ENCODE data around the gene CDH23. TPM values are rescaled to one million over a fixed set of nuclear protein-coding genes. Genes with fewer than 3 reads are reported as not detected.

Gene CDH23
- total RNA-seq, 1 experiment from 2014 or later = not detected

GRCh38 chr10:71657604-71658466, 261.1 kb downstream of the CDH23 start:
- TF ChIP-seq EZH2phosphoT487 (IDR thresholded peaks at IDR 0.05; ENCODE audit: borderline replicate concordance, low read length) (no peak), EZH2 (IDR thresholded peaks at IDR 0.05; ENCODE audit: low read length, unreplicated experiment) (no peak)
- TF ChIP-seq, protein P1, sequence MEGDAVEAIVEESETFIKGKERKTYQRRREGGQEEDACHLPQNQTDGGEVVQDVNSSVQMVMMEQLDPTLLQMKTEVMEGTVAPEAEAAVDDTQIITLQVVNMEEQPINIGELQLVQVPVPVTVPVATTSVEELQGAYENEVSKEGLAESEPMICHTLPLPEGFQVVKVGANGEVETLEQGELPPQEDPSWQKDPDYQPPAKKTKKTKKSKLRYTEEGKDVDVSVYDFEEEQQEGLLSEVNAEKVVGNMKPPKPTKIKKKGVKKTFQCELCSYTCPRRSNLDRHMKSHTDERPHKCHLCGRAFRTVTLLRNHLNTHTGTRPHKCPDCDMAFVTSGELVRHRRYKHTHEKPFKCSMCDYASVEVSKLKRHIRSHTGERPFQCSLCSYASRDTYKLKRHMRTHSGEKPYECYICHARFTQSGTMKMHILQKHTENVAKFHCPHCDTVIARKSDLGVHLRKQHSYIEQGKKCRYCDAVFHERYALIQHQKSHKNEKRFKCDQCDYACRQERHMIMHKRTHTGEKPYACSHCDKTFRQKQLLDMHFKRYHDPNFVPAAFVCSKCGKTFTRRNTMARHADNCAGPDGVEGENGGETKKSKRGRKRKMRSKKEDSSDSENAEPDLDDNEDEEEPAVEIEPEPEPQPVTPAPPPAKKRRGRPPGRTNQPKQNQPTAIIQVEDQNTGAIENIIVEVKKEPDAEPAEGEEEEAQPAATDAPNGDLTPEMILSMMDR (conservative IDR thresholded peaks at IDR 0.05; ENCODE audit: low read depth, low read length) = no peak
- CTCF ChIA-PET = no interaction called here
- intact Hi-C loops (cut with micrococcal nuclease) = no loop called here
- Histone ChIP-seq H3K79me2 (ENCODE audit: low read length) (no peaks in the 10 kb centered on the region), H3K36me3 (ENCODE audit: low read depth, low read length) (no peaks in the 10 kb centered on the region), H3K9ac (ENCODE audit: low read length) (no peak overlapping the region), H3K9me2 (replicated peaks; ENCODE audit: low read length) (no peaks in the 10 kb centered on the region), H3K4me2 (ENCODE audit: low read length) (no peak overlapping the region), H3K27ac (ENCODE audit: low read length) (no peak overlapping the region), H3K9me3 (ENCODE audit: low read length) (no peaks in the 10 kb centered on the region), H3K4me1 (ENCODE audit: insufficient read depth, low read length) (no peaks in the 10 kb centered on the region), H3K4me3 (ENCODE audit: low read length) (no peak overlapping the region), H2AFZ (ENCODE audit: low read length) (no peak overlapping the region), H3K27me3 (ENCODE audit: low read length) (no peaks in the 10 kb centered on the region), H4K20me1 (ENCODE audit: low read length) (no peaks in the 10 kb centered on the region), H3F3A (ENCODE audit: low read length, unreplicated experiment) (no peaks in the 10 kb centered on the region)
- no TSS peak for BruUV-seq (replicated peaks)
- ATAC-seq (no peak), DNase-seq (no peak)
- POLR2A ChIA-PET (ENCODE audit: unreplicated experiment) = no interaction called here

DNA sequence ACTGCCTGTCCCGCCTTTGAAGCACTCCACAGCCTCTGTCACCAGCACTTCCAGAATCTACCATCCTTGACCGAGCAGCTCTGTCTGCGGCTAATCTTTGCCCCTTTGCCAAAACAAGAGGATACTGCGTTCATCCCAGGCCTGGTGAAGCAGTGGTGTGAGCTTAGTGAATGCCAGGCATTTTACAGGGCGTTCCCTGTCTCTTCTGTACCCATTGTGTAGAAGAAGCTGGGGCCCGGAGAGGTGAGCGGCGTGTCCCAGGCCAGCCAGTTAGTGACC, 261.7 kb downstream of the CDH23 start:
- Histone ChIP-seq H3K9me2 (replicated peaks; ENCODE audit: low read length) (no peaks in the 10 kb centered on the region), H3K27ac (ENCODE audit: low read length) (no peak overlapping the region), H3K27me3 (ENCODE audit: low read length) (no peaks in the 10 kb centered on the region), H3K4me3 (ENCODE audit: low read length) (no peak overlapping the region), H3K4me2 (ENCODE audit: low read length) (no peak overlapping the region), H4K20me1 (ENCODE audit: low read length) (no peaks in the 10 kb centered on the region), H3K4me1 (ENCODE audit: insufficient read depth, low read length) (no peaks in the 10 kb centered on the region), H3K9ac (ENCODE audit: low read length) (no peak overlapping the region), H3F3A (ENCODE audit: low read length, unreplicated experiment) (no peaks in the 10 kb centered on the region), H3K79me2 (ENCODE audit: low read length) (no peaks in the 10 kb centered on the region), H3K36me3 (ENCODE audit: low read depth, low read length) (no peaks in the 10 kb centered on the region), H2AFZ (ENCODE audit: low read length) (no peak overlapping the region), H3K9me3 (ENCODE audit: low read length) (no peaks in the 10 kb centered on the region)
- ChIA-PET CTCF (no interaction called here), POLR2A (ENCODE audit: unreplicated experiment) (no interaction called here)
- ATAC-seq = no peak
- DNase-seq = no peak
- intact Hi-C loops (cut with micrococcal nuclease) = no loop called here
- BruUV-seq (replicated peaks) = no TSS peak
- TF ChIP-seq EZH2 (IDR thresholded peaks at IDR 0.05; ENCODE audit: low read length, unreplicated experiment) (no peak), EZH2phosphoT487 (IDR thresholded peaks at IDR 0.05; ENCODE audit: borderline replicate concordance, low read length) (no peak)
- TF ChIP-seq, protein P1 (conservative IDR thresholded peaks at IDR 0.05; ENCODE audit: low read depth, low read length) = no peak

DNA sequence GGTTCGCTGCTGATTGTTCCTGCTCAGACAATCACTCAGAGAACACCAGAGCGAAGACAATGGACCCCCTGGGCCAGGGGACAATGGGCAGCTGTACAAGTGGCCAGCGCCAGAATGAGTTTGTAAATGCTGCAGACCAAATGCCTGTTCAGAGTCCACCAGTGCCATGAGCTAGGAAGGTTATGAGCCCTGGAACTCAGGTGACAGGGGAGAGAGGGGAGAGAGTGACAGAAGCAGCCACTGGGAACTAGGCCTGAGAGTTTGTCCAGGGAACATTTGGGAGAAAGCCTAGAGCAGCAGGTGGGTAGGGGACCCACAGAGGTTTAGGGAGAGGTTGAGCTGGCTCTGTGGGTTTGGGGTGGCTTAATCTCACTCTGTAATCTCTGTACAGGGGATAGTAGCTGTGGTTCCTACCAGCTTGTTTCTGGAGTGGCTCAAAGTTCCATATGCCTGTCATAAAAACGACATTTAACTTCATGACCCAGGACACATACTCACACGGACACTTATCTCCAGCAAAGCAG, 262.5 kb downstream of the CDH23 start:
- ATAC-seq = no peak
- Histone ChIP-seq H3K4me2 (ENCODE audit: low read length) (no peak overlapping the region), H2AFZ (ENCODE audit: low read length) (no peak overlapping the region), H3F3A (ENCODE audit: low read length, unreplicated experiment) (no peaks in the 10 kb centered on the region), H3K4me3 (ENCODE audit: low read length) (no peak overlapping the region), H3K9me2 (replicated peaks; ENCODE audit: low read length) (no peaks in the 10 kb centered on the region), H3K27ac (ENCODE audit: low read length) (no peak overlapping the region), H3K36me3 (ENCODE audit: low read depth, low read length) (no peaks in the 10 kb centered on the region), H4K20me1 (ENCODE audit: low read length) (no peaks in the 10 kb centered on the region), H3K9me3 (ENCODE audit: low read length) (no peaks in the 10 kb centered on the region), H3K9ac (ENCODE audit: low read length) (no peak overlapping the region), H3K79me2 (ENCODE audit: low read length) (no peaks in the 10 kb centered on the region), H3K27me3 (ENCODE audit: low read length) (no peaks in the 10 kb centered on the region), H3K4me1 (ENCODE audit: insufficient read depth, low read length) (no peaks in the 10 kb centered on the region)
- TF ChIP-seq EZH2 (IDR thresholded peaks at IDR 0.05; ENCODE audit: low read length, unreplicated experiment) (no peak), EZH2phosphoT487 (IDR thresholded peaks at IDR 0.05; ENCODE audit: borderline replicate concordance, low read length) (no peak)
- intact Hi-C loops (cut with micrococcal nuclease) = no loop called here
- POLR2A ChIA-PET (ENCODE audit: unreplicated experiment) = interaction anchor here (0.6 kb wide), 1 partner anchor 438 kb away, joined by 4 read pairs; no protein-coding TSS in a partner anchor
- DNase-seq = no peak
- no TSS peak for BruUV-seq (replicated peaks)
- CTCF ChIA-PET = interaction anchor here (0.7 kb wide), 1 partner anchor 147 kb away, joined by 3 read pairs; no protein-coding TSS in a partner anchor
